ENCODE data around the gene ITPK1.

ITPK1 gene

GRCh38 chr14:93105362-93105761 is 10.4 kb downstream of the ITPK1 start:
- DNase-seq (ENCODE audit: low read depth in 2 of 2): no peak

- DNase-seq (ENCODE audit: low read depth in 2 of 2): no peak
These were observed 10.8 kb downstream of the ITPK1 start for GRCh38 chr14:93104961-93105360.

- peak; percentile 32 to 54 for DNase-seq (ENCODE audit: low read depth in 2 of 2)
These were observed 12.2 kb downstream of the ITPK1 start for GRCh38 chr14:93103392-93104080.

GRCh38 chr14:93102141-93102540 is 13.6 kb downstream of the ITPK1 start:
- no peak for DNase-seq (ENCODE audit: low read depth in 2 of 2)

- DNase-seq (ENCODE audit: low read depth in 2 of 2): no peak
These were observed 14.5 kb downstream of the ITPK1 start for GRCh38 chr14:93101181-93101580.

GRCh38 chr14:93100570-93100969 is 15.2 kb downstream of the ITPK1 start:
- no peak for DNase-seq (ENCODE audit: low read depth in 2 of 2)

GRCh38 chr14:93100100-93100499 is 15.6 kb downstream of the ITPK1 start:
- DNase-seq (ENCODE audit: low read depth in 2 of 2): no peak

GRCh38 chr14:93099643-93100042 is 16.1 kb downstream of the ITPK1 start:
- no peak for DNase-seq (ENCODE audit: low read depth in 2 of 2)

- DNase-seq (ENCODE audit: low read depth in 2 of 2): no peak
These were observed 16.5 kb downstream of the ITPK1 start for GRCh38 chr14:93099196-93099595.

- no peak for DNase-seq (ENCODE audit: low read depth in 2 of 2)
These were observed 18.9 kb downstream of the ITPK1 start for GRCh38 chr14:93096691-93097322.

GRCh38 chr14:93095742-93096510 is 19.8 kb downstream of the ITPK1 start:
- no peak for DNase-seq (ENCODE audit: low read depth in 2 of 2)

GRCh38 chr14:93094121-93094918 is 21.4 kb downstream of the ITPK1 start:
- no peak for DNase-seq (ENCODE audit: low read depth in 2 of 2)

GRCh38 chr14:93092606-93093556 is 22.8 kb downstream of the ITPK1 start:
- no peak for DNase-seq (ENCODE audit: low read depth in 2 of 2)

GRCh38 chr14:93091666-93092065 is 24.1 kb downstream of the ITPK1 start:
- DNase-seq (ENCODE audit: low read depth in 2 of 2): no peak

- DNase-seq (ENCODE audit: low read depth in 2 of 2): no peak
These were observed 24.7 kb downstream of the ITPK1 start for GRCh38 chr14:93090826-93091555.

GRCh38 chr14:93089521-93090269 is 26.0 kb downstream of the ITPK1 start:
- DNase-seq (ENCODE audit: low read depth in 2 of 2): no peak

- DNase-seq (ENCODE audit: low read depth in 2 of 2): no peak
These were observed 29.2 kb downstream of the ITPK1 start for GRCh38 chr14:93086441-93087055.

GRCh38 chr14:93085911-93086310 is 29.8 kb downstream of the ITPK1 start:
- DNase-seq (ENCODE audit: low read depth in 2 of 2): no peak
